Naive thymus-derived CD4-positive, alpha-beta T cell (primary cell): Measurements from ENCODE around the gene EZR. TPM values are rescaled to one million over a fixed set of nuclear protein-coding genes. Genes with fewer than 3 reads are reported as not detected.
A peak's percentile ranks its signal among the peaks of the same experiment; 100 is the strongest.

ENCODE experiments used
- ATAC-seq: fragments of 150-1000 bp; cut with Tn5 transposase; 2 replicates; pipeline ENCODE4 v1.10.0; 2021; ENCODE audit warnings: mild to moderate bottlenecking, moderate library complexity
- CTCF ChIA-PET: fragments of 350-600 bp; sonication (Branson Sonifier 250); formaldehyde crosslinking; loops from one replicate; lab custom pipeline; 2021; ENCODE audit warnings: antibody characterized with exemption; lab: Charles Lee
- POLR2A ChIA-PET: fragments of 350-600 bp; sonication (Branson Sonifier 250); formaldehyde crosslinking; loops from one replicate; lab custom pipeline; 2021; ENCODE audit warnings: antibody characterized with exemption, inconsistent platforms; lab: Charles Lee
- DNase-seq, 9 donors: peaks; one replicate each; pipeline versions ENCODE4 v3.0.0 to v3.0.0-alpha.2; 2020 to 2022; ENCODE audit warnings: mixed read lengths in 1 of 9
- H3K27ac ChIP-seq: one replicate; pipeline ENCODE4 v1.7.0; 2013; ENCODE audit warnings: mild to moderate bottlenecking, low read depth, low read length, moderate library complexity
- H3K27me3 ChIP-seq, 2 donors: one replicate each; pipeline ENCODE4 v1.7.0; 2013; ENCODE audit warnings: low read length in 2 of 2, mild to moderate bottlenecking in 2 of 2, moderate library complexity in 2 of 2; ENCODE audit not compliant: control insufficient read depth in 2 of 2, insufficient read depth in 2 of 2
- H3K36me3 ChIP-seq, 3 experiments: 1 replicate in 2 of 3; 2 replicates in 1 of 3; pipeline ENCODE4 v1.7.0; 2013; ENCODE audit warnings: low read length in 3 of 3, mild to moderate bottlenecking in 3 of 3, moderate library complexity in 1 of 3; ENCODE audit not compliant: insufficient read depth in 3 of 3, control insufficient read depth in 2 of 3
- H3K4me1 ChIP-seq, 2 donors: one replicate each; pipeline ENCODE4 v1.7.0; 2013; ENCODE audit warnings: low read length in 2 of 2, mild to moderate bottlenecking in 2 of 2, moderate library complexity in 1 of 2; ENCODE audit not compliant: control insufficient read depth in 2 of 2, insufficient read depth in 2 of 2
- H3K4me3 ChIP-seq: 2 replicates; pipeline ENCODE4 v1.7.0; 2013; ENCODE audit warnings: mild to moderate bottlenecking, low read length
- H3K9me3 ChIP-seq, 3 experiments: 1 replicate in 2 of 3; 2 replicates in 1 of 3; pipeline ENCODE4 v1.7.0; 2013; ENCODE audit warnings: low read length in 3 of 3; ENCODE audit not compliant: control insufficient read depth in 2 of 3
- H3K27ac Mint-ChIP-seq, 9 donors: one replicate each; pipeline ENCODE4 v1.8.0; 2020 to 2022; ENCODE audit warnings: mixed read lengths in 9 of 9, mild to moderate bottlenecking in 8 of 9, moderate library complexity in 5 of 9, inconsistent platforms in 2 of 9
- H3K27me3 Mint-ChIP-seq, 5 donors: one replicate each; pipeline ENCODE4 v1.8.0; 2021 to 2022; ENCODE audit warnings: mixed read lengths in 5 of 5, mild to moderate bottlenecking in 1 of 5
- H3K36me3 Mint-ChIP-seq, 5 donors: one replicate each; pipeline ENCODE4 v1.8.0; 2020 to 2022; ENCODE audit warnings: mixed read lengths in 5 of 5, mild to moderate bottlenecking in 3 of 5, inconsistent platforms in 1 of 5
- H3K4me1 Mint-ChIP-seq, 7 donors: one replicate each; pipeline ENCODE4 v1.8.0; 2020 to 2022; ENCODE audit warnings: mixed read lengths in 7 of 7, mild to moderate bottlenecking in 3 of 7, inconsistent platforms in 1 of 7
- H3K4me3 Mint-ChIP-seq, 10 donors: one replicate each; pipeline ENCODE4 v1.8.0; 2020 to 2022; ENCODE audit warnings: mild to moderate bottlenecking in 10 of 10, mixed read lengths in 10 of 10, moderate library complexity in 6 of 10, inconsistent platforms in 2 of 10
- H3K9me3 Mint-ChIP-seq, 11 donors: one replicate each; pipeline ENCODE4 v1.8.0; 2020 to 2022; ENCODE audit warnings: mixed read lengths in 11 of 11, mild to moderate bottlenecking in 4 of 11, inconsistent platforms in 1 of 11, moderate library complexity in 1 of 11
- intact Hi-C, 2 donors: fragments of 100-400 bp; cut with micrococcal nuclease; formaldehyde crosslinking; loops; one replicate each; pipeline ENCODE4 v1.15.1; 2023
- polyA plus RNA-seq, 2 donors: library from polyadenylated mRNA; unstranded; fragments of 300-500 nt; fragmentation: Illumina TruSeq; gene quantifications; one replicate each; pipeline ENCODE4 v1.2.3, GENCODE V29; 2021
- total RNA-seq, 6 experiments: library from RNA in 5 of 6; stranded (reverse) in 5 of 6; gene quantifications; 1 replicate in 5 of 6; 2 replicates in 1 of 6; pipeline ENCODE4 v1.2.3 and lab custom pipeline; 2021 to 2026

The EZR gene
- total and polyA plus RNA-seq, 7 experiments from 2014 or later: 115 to 201 (median 140) TPM

- DNase-seq (no peak), ATAC-seq (no peak)
- H3K36me3 Mint-ChIP-seq: peaks cover 10 to 51% (median 21%) of the 10 kb centered on the region in 5 donors
- H3K4me1 Mint-ChIP-seq: peaks cover 72 to 100% (median 93%) of the 10 kb centered on the region in 7 donors
- H3K9me3 Mint-ChIP-seq: peaks cover 0 to 6% (median 0%) of the 10 kb centered on the region in 11 donors
- POLR2A ChIA-PET: interaction anchor here (0.6 to 3.8 kb wide), 8 partner anchors 7 to 169 kb away, joined by 3 to 33 read pairs (median 8); no protein-coding TSS in a partner anchor
- Histone ChIP-seq H3K27ac (peak overlapping the region; percentile 99), H3K9me3 (no peaks in the 10 kb centered on the region), H3K27me3 (no peaks in the 10 kb centered on the region), H3K4me3 (peak overlapping the region; percentile 46), H3K36me3 (peaks cover 0 to 11% (median 10%) of the 10 kb centered on the region in 3 experiments), H3K4me1 (peaks cover 76 to 79% of the 10 kb centered on the region in 2 donors)
- H3K4me3 Mint-ChIP-seq: peak overlapping the region; percentile 21 to 99 (median 95)
- intact Hi-C loops: loop anchor here in 1 of 2 donors (10.0 kb wide), 1 partner anchor 912 kb away; the partner anchor contains the start of gene WTAP
- peak overlapping the region; percentile 74 to 98 (median 94) for H3K27ac Mint-ChIP-seq
- no peaks in the 10 kb centered on the region for H3K27me3 Mint-ChIP-seq
- CTCF ChIA-PET: interaction anchor here (0.5 to 0.7 kb wide), 2 partner anchors 147 to 222 kb away, joined by 3 read pairs; no protein-coding TSS in a partner anchor
Measured at GRCh38 chr6:158813032-158813431, 6.1 kb downstream of the EZR start.

DNA sequence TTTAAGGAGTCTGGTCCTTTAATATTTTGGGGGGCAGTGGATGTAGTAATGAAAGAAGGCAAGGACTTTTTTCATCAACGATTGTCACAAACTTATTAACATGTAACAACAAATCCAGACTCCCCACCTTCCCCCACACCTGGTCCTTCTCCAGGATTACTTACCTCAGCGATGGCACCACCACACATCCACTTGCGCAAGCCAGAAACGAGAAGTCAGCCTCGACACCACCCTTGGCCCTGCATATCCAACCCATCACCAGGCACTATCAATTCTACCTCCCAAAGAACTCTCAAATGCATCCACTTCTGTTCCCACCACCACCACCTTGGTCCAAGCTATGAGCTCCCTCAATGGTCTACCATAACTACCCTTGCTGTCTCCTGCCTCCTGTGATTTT is 6.6 kb downstream of the EZR start:
- H3K27ac Mint-ChIP-seq: peak overlapping the region in 8 of 9 donors; percentile 74 to 98 (median 95)
- H3K4me3 Mint-ChIP-seq: peak overlapping the region; percentile 21 to 99 (median 95)
- H3K36me3 Mint-ChIP-seq: peaks cover 10 to 52% (median 25%) of the 10 kb centered on the region in 5 donors
- ChIA-PET CTCF (interaction anchor here (1.1 kb wide), 1 partner anchor 20 kb away, joined by 4 read pairs; no protein-coding TSS in a partner anchor), POLR2A (interaction anchor here (0.8 to 3.8 kb wide), 7 partner anchors 9 to 57 kb away, joined by 3 to 33 read pairs (median 4); no protein-coding TSS in a partner anchor)
- Histone ChIP-seq H3K4me1 (peaks cover 80 to 83% of the 10 kb centered on the region in 2 donors), H3K4me3 (peak overlapping the region; percentile 46), H3K9me3 (no peaks in the 10 kb centered on the region), H3K27me3 (no peaks in the 10 kb centered on the region), H3K27ac (peak overlapping the region; percentile 99), H3K36me3 (peaks cover 0 to 11% (median 11%) of the 10 kb centered on the region in 3 experiments)
- ATAC-seq (no peak), DNase-seq (no peak)
- H3K9me3 Mint-ChIP-seq: peaks cover 0 to 6% (median 0%) of the 10 kb centered on the region in 11 donors
- no peaks in the 10 kb centered on the region for H3K27me3 Mint-ChIP-seq
- H3K4me1 Mint-ChIP-seq: peaks cover 75 to 100% (median 98%) of the 10 kb centered on the region in 7 donors
- intact Hi-C loops: loop anchor here in 1 of 2 donors (10.0 kb wide), 1 partner anchor 912 kb away; the partner anchor contains the start of gene WTAP

DNA sequence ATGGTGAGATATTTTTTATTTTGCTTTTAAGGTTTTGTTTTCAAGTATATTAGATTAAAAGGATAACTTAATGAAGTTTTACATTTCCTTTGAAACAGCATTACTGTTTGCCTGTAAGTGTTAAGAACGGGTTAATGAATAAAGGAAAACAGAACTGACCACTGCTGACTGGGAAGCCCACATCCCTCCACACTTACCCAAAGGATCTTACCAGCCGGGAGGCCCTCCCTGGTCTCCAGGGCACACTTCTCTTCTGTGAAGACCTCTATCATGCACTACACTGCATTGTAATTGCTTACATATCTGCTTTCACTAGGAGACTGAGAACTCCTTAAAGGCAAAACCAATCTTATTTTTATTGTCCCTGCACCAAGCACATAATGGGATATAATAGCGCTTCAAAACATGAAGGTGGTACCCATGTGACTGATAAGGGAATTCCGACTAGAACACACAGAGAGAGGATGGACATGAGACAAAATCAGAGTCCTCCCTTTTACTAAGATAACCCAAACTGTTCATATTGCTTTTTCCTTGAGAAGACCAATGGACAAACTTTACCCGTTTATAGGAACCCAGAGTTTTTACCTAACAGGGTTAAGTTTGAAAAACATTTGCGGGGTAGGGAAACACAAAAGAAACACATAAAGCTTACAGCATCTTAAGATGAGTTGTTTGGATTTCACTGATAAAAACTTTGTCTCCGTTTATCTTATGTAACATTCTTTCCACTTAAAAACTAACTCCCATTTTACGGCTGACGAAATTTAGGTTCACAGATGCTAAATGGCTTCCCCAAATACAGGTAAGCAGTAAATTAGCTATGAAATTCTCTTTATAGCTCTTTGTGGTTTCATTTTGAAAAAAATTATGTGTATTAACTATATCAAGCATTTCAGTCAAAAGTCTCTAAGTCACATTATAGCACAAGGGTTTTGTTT is 8.7 kb downstream of the EZR start:
- Histone ChIP-seq H3K27ac (no peak overlapping the region), H3K27me3 (no peaks in the 10 kb centered on the region), H3K4me1 (peaks cover 85 to 95% of the 10 kb centered on the region in 2 donors), H3K36me3 (peaks cover 0 to 11% (median 11%) of the 10 kb centered on the region in 3 experiments), H3K9me3 (no peaks in the 10 kb centered on the region), H3K4me3 (no peak overlapping the region)
- no peaks in the 10 kb centered on the region for H3K27me3 Mint-ChIP-seq
- peaks cover 14 to 54% (median 36%) of the 10 kb centered on the region in 5 donors for H3K36me3 Mint-ChIP-seq
- H3K9me3 Mint-ChIP-seq: peaks cover 0 to 6% (median 0%) of the 10 kb centered on the region in 11 donors
- H3K4me3 Mint-ChIP-seq: peak overlapping the region in 6 of 10 donors; percentile 12 to 47 (median 39)
- intact Hi-C loops: loop anchor here in 1 of 2 donors (10.0 kb wide), 1 partner anchor 914 kb away; the partner anchor contains the start of gene WTAP
- no peak for ATAC-seq
- H3K4me1 Mint-ChIP-seq: peaks cover 68 to 100% (median 97%) of the 10 kb centered on the region in 7 donors
- no peak for DNase-seq
- ChIA-PET POLR2A (interaction anchor here (0.6 to 1.3 kb wide), 5 partner anchors 9 to 886 kb away, joined by 3 to 6 read pairs (median 3); no protein-coding TSS in a partner anchor), CTCF (interaction anchor here (0.6 to 1.6 kb wide), 5 partner anchors 43 to 1074 kb away, joined by 3 to 6 read pairs (median 4); no protein-coding TSS in a partner anchor)
- peak overlapping the region in 8 of 9 donors; percentile 13 to 71 (median 45) for H3K27ac Mint-ChIP-seq

DNA sequence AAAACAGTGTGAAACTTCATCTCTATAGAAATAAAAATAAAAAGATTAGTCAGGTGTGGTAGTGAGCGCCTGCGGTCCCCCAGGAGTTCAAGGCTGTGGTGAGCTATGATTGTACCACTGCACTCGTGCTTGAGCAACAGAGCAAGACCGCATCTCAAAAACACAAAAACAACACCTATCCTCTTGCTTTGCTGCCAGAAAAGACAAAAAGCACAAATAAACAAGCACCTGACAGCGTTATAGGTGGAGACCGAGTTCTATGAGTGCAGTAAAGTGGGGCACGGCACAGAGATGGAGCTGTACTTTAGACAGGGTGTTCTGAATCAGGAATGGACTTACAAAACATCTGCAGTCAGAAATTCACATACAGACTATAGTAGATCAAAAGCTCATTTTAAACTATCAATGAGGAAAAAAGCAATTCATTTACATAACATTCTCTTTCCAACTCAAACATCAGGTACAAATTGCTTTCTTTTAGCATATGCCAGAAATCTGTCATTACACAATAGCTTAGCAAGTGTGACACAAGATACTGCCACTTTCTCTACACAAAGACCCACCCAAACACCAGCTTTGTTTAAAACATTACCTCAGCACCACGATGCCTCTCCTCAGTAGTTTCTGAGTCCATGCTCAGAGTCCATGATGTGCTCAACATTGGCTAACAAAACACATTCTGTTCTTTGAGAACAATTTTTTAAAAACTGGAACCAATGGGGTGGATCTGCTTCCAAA is 10.1 kb downstream of the EZR start:
- Mint-ChIP-seq H3K27ac (peak overlapping the region in 6 of 9 donors; percentile 50 to 79 (median 72)), H3K36me3 (peaks cover 14 to 54% (median 34%) of the 10 kb centered on the region in 5 donors), H3K4me1 (peaks cover 63 to 100% (median 97%) of the 10 kb centered on the region in 7 donors), H3K9me3 (peaks cover 0 to 6% (median 0%) of the 10 kb centered on the region in 11 donors), H3K4me3 (peak overlapping the region in 9 of 10 donors; percentile 9 to 53 (median 35)), H3K27me3 (no peaks in the 10 kb centered on the region)
- Histone ChIP-seq H3K4me1 (peaks cover 78 to 94% of the 10 kb centered on the region in 2 donors), H3K27me3 (no peaks in the 10 kb centered on the region), H3K27ac (no peak overlapping the region), H3K9me3 (no peaks in the 10 kb centered on the region), H3K4me3 (no peak overlapping the region), H3K36me3 (peaks cover 0 to 11% (median 11%) of the 10 kb centered on the region in 3 experiments)
- CTCF ChIA-PET: interaction anchor here (1.1 kb wide), 1 partner anchor 149 kb away, joined by 4 read pairs; no protein-coding TSS in a partner anchor
- ATAC-seq (peak; percentile 31), DNase-seq (peak in 2 of 9 donors; percentile 35)
- intact Hi-C loops: loop anchor here in 1 of 2 donors (1.0 kb wide), 1 partner anchor 8 kb away; no protein-coding TSS in a partner anchor
- POLR2A ChIA-PET: interaction anchor here (0.6 to 3.3 kb wide), 7 partner anchors 8 to 60 kb away, joined by 3 to 24 read pairs (median 3); no protein-coding TSS in a partner anchor

DNA sequence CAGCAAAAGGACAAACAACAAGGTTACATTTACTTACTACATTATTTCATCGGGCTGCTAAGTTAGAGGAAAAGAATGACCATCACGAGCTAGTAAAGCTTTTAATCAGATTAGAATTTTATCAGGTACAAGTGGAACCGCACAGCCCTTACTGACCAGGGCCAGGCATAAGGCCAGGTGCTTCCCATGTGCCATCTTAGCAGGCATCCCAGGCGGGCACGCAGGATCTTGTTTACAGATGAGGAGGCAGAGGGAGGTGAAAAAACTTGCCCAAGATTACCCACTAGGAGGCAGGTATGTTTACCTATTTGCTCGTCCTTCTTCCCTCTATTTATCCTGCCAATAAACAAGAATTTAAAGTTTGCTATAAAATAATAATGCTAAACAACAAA is 10.7 kb downstream of the EZR start:
- no peak for DNase-seq
- Histone ChIP-seq H3K4me1 (peaks cover 76 to 94% of the 10 kb centered on the region in 2 donors), H3K27me3 (no peaks in the 10 kb centered on the region), H3K9me3 (no peaks in the 10 kb centered on the region), H3K36me3 (peaks cover 0 to 11% (median 11%) of the 10 kb centered on the region in 3 experiments), H3K27ac (no peak overlapping the region), H3K4me3 (no peak overlapping the region)
- intact Hi-C loops: no loop called here
- no peaks in the 10 kb centered on the region for H3K27me3 Mint-ChIP-seq
- peaks cover 0 to 6% (median 0%) of the 10 kb centered on the region in 11 donors for H3K9me3 Mint-ChIP-seq
- no peak for ATAC-seq
- ChIA-PET CTCF (no interaction called here), POLR2A (interaction anchor here (0.6 to 3.3 kb wide), 6 partner anchors 9 to 74 kb away, joined by 3 to 24 read pairs (median 4); no protein-coding TSS in a partner anchor)
- H3K36me3 Mint-ChIP-seq: peaks cover 14 to 54% (median 29%) of the 10 kb centered on the region in 5 donors
- H3K4me1 Mint-ChIP-seq: peaks cover 62 to 100% (median 97%) of the 10 kb centered on the region in 7 donors
- H3K4me3 Mint-ChIP-seq: peak overlapping the region in 7 of 10 donors; percentile 5 to 50 (median 35)
- peak overlapping the region in 7 of 9 donors; percentile 23 to 81 (median 62) for H3K27ac Mint-ChIP-seq
